HG03045 (cell line): ENCODE measurements around the gene CEP55.
A peak's percentile ranks its signal among the peaks of the same experiment; 100 is the strongest.

Experiments used
- ATAC-seq: cut with Tn5 transposase; IDR thresholded peaks from one replicate; pipeline ENCODE4 v1.9.1; 2021; ENCODE audit warnings: mild to moderate bottlenecking, moderate library complexity; ENCODE audit not compliant: unreplicated experiment

CEP55 gene

DNA sequence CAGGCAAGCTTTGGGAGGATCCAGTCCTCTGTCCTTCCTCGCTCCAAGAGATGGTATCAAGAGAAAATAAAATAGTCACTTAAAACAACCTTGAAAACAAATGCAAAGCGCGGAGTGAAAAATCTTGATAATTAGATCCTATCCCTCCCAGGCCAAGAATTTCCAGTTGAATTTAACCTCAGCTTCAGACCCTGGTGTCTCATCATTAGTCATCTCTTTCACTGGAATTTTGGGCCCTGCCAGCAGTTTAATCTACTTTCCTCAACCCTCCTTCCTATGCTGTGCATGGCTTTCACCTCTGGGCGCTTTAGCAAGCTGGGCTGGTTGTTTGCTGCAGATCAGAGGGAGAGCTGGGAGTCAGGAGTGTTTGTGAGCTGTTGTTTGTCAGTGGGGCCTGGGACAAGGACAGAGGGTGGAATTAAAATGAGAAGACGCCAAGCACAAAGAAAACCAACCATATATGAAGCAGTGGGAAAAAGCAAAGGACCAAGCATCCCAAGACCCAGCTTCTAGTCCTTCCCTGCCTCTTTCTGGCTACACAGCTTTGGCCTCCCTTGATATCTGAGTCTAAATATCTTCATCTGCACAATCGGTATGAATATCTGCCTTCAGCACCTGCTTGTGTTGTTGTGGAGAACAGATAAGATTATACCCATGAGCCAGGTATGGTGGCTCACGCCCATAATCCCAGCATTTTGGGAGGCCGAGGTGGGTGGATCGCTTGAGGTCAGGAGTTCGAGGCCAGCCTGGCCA is 27.8 kb upstream of the CEP55 start:
- no peak for ATAC-seq

DNA sequence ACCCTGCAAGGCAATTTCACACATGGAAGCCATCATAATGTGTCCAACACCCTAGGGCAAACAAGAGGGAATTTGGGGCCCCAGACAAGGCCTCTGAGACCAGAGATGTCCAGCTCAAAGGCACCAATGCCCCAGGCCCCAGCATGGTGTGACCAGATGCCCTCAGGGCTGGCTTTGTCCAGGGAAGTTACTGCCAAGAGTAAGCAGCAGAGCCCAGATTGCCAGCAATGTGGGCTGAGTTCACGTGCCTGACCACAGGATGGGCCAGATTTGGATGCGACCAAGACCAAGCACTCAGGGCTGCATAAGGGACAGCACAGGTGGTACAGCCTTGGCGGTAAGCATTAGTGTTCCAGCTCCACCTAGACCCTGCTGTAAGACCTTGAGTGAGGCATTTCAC is 27.0 kb upstream of the CEP55 start:
- no peak for ATAC-seq

GRCh38 chr10:93471110-93471651 is 25.2 kb upstream of the CEP55 start:
- no peak for ATAC-seq

- no peak for ATAC-seq
Measured at GRCh38 chr10:93473161-93473560, 23.3 kb upstream of the CEP55 start.

GRCh38 chr10:93473804-93474472 is 22.5 kb upstream of the CEP55 start:
- no peak for ATAC-seq

- no peak for ATAC-seq
Measured at GRCh38 chr10:93475227-93475626, 21.2 kb upstream of the CEP55 start.

GRCh38 chr10:93475871-93476270 is 20.5 kb upstream of the CEP55 start:
- ATAC-seq = no peak

DNA sequence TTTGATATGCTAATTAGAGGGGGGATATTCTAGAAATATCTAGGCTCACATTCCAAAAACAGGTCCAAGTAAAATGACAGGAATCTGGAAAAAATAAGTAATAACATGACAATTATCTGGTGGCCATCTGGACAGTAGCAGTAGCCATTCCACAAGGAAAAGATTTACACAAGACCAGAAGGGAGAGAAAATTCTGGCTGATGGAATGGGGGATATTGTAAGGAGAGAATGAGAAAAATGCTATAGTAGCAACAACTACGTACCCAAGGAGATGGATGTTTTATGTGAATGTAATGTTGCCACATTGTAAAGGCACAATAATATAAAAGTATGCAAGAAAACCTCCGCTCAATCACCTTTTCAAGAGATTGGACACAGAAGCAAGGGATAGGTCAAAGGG is 19.7 kb upstream of the CEP55 start:
- ATAC-seq = no peak

- ATAC-seq = no peak
Measured at GRCh38 chr10:93478873-93479272, 17.5 kb upstream of the CEP55 start.

GRCh38 chr10:93481637-93482144 is 14.7 kb upstream of the CEP55 start:
- no peak for ATAC-seq

DNA sequence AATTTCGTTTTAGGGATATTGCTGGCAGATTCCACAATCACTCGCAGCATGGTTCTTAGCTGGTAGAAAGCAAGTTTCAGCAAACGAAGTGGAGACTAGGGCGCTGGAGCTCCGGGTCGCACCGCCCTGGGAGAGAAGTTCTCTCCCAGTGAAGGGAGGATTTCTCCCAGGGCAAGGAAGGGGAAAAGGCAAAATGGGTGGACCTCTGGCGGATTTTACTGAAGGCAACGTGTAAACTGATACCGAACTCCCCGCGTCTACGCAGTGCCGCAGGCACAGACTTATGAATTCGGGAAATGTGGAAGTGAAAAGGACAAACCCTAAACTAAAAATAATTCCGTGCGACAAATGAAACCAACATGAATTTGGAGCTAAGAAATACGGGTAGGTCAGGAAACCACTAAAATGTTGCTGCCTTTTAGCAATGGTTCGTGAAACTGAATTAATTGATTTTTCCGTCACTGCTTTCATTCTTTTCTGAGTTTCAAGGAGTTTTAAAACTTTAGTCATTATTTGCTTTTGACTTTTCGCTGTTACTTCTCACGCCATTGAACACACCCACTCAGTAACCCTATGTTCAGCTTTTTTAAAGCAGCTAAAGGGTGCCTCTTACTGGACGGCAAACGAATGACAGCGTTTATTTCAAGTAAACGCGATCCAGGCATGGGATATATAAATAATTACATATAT is 14.1 kb upstream of the CEP55 start, which contains the start of gene MYOF:
Gene MYOF (minus strand): TSS at position 190 of the 690 bp plus-strand sequence. CDS start 140 bp downstream, at position 50.
- peak; percentile 70 for ATAC-seq

DNA sequence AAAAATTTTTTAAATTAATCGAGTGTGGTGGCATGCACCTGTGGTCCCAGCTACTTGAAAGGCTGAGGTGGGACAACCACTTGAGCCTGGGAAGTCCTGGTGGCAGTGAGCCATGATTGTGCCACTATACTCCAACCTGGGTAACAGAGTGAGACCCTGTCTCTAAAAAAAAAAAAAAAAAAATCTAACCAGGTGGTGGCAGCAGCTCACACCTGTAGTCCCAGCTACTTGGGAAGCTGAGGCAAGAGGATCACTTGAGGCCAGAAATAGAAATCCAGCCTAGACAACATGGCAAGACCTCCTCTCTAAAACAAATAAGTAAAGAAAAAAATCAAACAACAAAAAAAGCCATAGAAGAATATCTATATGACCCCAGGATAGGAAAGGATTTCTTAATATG is 10.7 kb upstream of the CEP55 start:
- no peak for ATAC-seq

- ATAC-seq = no peak
Measured at GRCh38 chr10:93488956-93489528, 7.4 kb upstream of the CEP55 start.

DNA sequence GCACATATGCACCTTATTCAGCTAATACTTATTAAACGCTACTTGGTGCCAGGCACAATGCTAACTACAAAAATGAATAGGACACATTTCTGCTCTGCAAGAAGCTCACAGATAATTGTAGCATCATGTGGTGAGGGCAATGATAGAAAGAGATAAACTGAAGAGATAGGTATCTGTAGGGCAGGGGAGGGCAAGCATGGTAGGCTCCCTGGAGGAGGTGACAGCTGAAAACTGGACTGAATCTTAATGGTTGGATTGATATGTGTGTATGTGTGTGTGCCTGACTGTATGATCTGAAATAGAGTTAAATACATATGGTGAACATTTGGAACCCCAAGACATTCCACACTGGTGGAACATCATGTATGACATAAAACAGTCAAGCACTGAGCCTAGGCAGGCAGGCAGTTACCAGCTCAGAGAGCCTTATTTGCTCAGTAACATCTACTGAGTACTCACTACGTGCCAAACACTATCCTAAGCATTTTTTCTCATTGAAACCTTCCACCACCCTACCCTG is 4.8 kb upstream of the CEP55 start:
- ATAC-seq = no peak

- no peak for ATAC-seq
Measured at GRCh38 chr10:93493162-93493561, 3.2 kb upstream of the CEP55 start.

DNA sequence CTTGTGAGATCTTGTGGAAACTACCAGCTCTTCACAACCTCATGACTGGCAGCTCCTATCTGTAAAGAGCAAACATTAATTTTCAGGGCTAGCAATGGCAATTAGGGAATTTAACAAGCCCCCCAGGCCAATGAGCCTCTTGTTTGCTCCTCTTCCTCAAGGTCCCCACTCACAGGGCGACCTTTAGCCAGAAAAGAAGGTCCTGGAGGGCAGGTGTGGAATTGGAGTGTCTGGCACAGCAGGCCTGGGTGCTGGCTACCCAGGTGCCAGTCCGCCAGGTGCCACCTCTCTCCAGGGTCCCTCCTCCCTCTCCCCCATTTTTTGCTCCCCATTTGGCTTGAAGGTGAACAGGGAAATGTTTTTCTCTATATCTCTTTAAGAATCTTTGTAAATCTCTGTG is 1.9 kb upstream of the CEP55 start:
- no peak for ATAC-seq

DNA sequence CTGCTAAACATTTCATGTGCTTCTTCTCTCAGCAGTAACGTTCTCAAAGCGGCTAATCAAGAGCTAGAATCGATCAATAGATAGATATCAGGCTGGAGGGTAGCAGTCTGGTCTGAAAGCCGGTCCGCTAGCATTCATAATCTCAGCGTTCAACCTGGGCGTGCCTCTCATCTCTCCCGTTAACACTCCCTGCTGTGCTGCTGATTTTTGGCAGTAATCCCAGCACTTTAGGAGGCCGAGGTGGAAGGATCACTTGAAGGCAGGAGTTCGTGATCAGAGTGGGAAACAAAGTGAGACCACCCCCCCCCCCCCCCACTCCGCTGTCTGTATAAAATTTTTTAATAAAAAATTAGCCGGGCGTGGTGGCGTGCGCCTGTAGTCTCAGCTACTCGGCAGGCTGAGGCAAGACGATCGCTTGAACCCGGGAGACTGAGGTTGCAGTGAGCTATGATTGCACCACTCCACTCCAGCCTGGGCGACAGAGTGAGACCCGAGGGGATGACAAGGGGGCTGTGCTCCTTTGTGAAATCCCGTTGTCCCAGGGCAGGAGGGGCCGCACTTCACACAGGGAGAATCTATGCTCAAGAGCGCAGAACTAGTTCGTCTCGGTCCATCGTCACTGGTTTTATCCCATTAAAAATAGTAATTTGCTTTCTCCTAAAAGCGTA is 624 bp upstream of the CEP55 start:
- peak; percentile 19 for ATAC-seq

GRCh38 chr10:93498166-93498565 is 1.8 kb downstream of the CEP55 start:
- ATAC-seq = no peak

- no peak for ATAC-seq
Measured at GRCh38 chr10:93501650-93502049, 5.2 kb downstream of the CEP55 start.

DNA sequence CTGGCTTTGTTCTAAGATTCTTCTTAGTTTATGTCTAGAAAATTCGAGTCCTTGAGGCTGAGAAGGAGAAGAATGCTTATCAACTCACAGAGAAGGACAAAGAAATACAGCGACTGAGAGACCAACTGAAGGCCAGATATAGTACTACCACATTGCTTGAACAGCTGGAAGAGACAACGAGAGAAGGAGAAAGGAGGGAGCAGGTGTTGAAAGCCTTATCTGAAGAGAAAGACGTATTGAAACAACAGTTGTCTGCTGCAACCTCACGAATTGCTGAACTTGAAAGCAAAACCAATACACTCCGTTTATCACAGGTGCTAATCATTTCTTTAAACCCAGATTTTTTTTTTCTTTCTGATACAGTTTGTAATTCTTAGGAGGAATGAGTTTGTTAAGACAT is 6.7 kb downstream of the CEP55 start:
- ATAC-seq = peak; percentile 63
